Measurements from ENCODE around the gene CAMK1D. TPM values are rescaled to one million over a fixed set of nuclear protein-coding genes. Genes with fewer than 3 reads are reported as not detected.

CAMK1D gene
- total RNA-seq, 1 donor from 2014 or later = 22.5 TPM

GRCh38 chr10:12510984-12511383 lies 161.6 kb downstream of the CAMK1D start:
- no peak for TF ChIP-seq CTCF (IDR thresholded peaks at IDR 0.05)
- DNase-seq = no peak
- no peaks in the 10 kb centered on the region for H3K4me1 ChIP-seq
- H3K9me3 ChIP-seq = no peaks in the 10 kb centered on the region
- intact Hi-C loops (cut with DNase I) = no loop called here
- H3K36me3 ChIP-seq = no peaks in the 10 kb centered on the region
- no peak overlapping the region for H3K27ac ChIP-seq
- H3K4me3 ChIP-seq = no peak overlapping the region
- ATAC-seq = no peak
- no peaks in the 10 kb centered on the region for H3K27me3 ChIP-seq (ENCODE audit: low read depth)

- ATAC-seq (no peak), DNase-seq (no peak)
- Histone ChIP-seq H3K27ac (no peak overlapping the region), H3K9me3 (no peaks in the 10 kb centered on the region), H3K4me1 (no peaks in the 10 kb centered on the region), H3K27me3 (ENCODE audit: low read depth) (no peaks in the 10 kb centered on the region), H3K4me3 (no peak overlapping the region), H3K36me3 (no peaks in the 10 kb centered on the region)
- no peak for TF ChIP-seq CTCF (IDR thresholded peaks at IDR 0.05)
- intact Hi-C loops (cut with DNase I) = no loop called here
Measured at GRCh38 chr10:12511651-12512050, 162.3 kb downstream of the CAMK1D start.

GRCh38 chr10:12512332-12513002 lies 163.1 kb downstream of the CAMK1D start:
- no peaks in the 10 kb centered on the region for H3K4me1 ChIP-seq
- no peak overlapping the region for H3K27ac ChIP-seq
- H3K4me3 ChIP-seq = no peak overlapping the region
- H3K9me3 ChIP-seq = no peaks in the 10 kb centered on the region
- H3K36me3 ChIP-seq = no peaks in the 10 kb centered on the region
- TF ChIP-seq CTCF (IDR thresholded peaks at IDR 0.05) = no peak
- ATAC-seq = no peak
- H3K27me3 ChIP-seq (ENCODE audit: low read depth) = no peaks in the 10 kb centered on the region
- DNase-seq = no peak
- intact Hi-C loops (cut with DNase I) = no loop called here

GRCh38 chr10:12513003-12513365 lies 163.6 kb downstream of the CAMK1D start:
- ATAC-seq = no peak
- Histone ChIP-seq H3K27ac (no peak overlapping the region), H3K27me3 (ENCODE audit: low read depth) (no peaks in the 10 kb centered on the region), H3K4me3 (no peak overlapping the region), H3K36me3 (no peaks in the 10 kb centered on the region), H3K9me3 (no peaks in the 10 kb centered on the region), H3K4me1 (no peaks in the 10 kb centered on the region)
- TF ChIP-seq CTCF (IDR thresholded peaks at IDR 0.05) = no peak
- no peak for DNase-seq
- intact Hi-C loops (cut with DNase I) = no loop called here

GRCh38 chr10:12513775-12514673 lies 164.7 kb downstream of the CAMK1D start:
- ATAC-seq = no peak

More at GRCh38 chr10:12513775-12514673, 164.7 kb downstream of the CAMK1D start:
- intact Hi-C loops (cut with DNase I) = no loop called here
- no peak for TF ChIP-seq CTCF (IDR thresholded peaks at IDR 0.05)
- H3K27ac ChIP-seq = no peak overlapping the region
- no peak overlapping the region for H3K4me3 ChIP-seq
- no peaks in the 10 kb centered on the region for H3K36me3 ChIP-seq
- H3K27me3 ChIP-seq (ENCODE audit: low read depth) = no peaks in the 10 kb centered on the region
- DNase-seq = no peak
- H3K9me3 ChIP-seq = no peaks in the 10 kb centered on the region
- no peaks in the 10 kb centered on the region for H3K4me1 ChIP-seq
